Activated CD8-positive, alpha-beta memory T cell treated with anti-CD3 and anti-CD28 coated beads, Interleukin-2, amount 50 U/mL, for 48 hours (primary cell): Measurements from ENCODE around the gene SEMA6A.
A peak's percentile ranks its signal among the peaks of the same experiment; 100 is the strongest.

Experiments
- DNase-seq: peaks from one replicate; pipeline ENCODE4 v3.0.0-alpha.2; 2020

The SEMA6A gene

GRCh38 chr5:116574367-116575325 is at the start of gene SEMA6A:
Gene SEMA6A (minus strand): TSS chr5:116574823. CDS start chr5:116504944, 69,879 bp downstream.
- DNase-seq, result peak; percentile 85

GRCh38 chr5:116622375-116623050 is 47.9 kb upstream of the SEMA6A start:
- DNase-seq, result no peak

- no peak for DNase-seq
Observed at GRCh38 chr5:116621599-116621998, 47.0 kb upstream of the SEMA6A start.

- DNase-seq, result no peak
Observed at GRCh38 chr5:116616876-116617275, 42.3 kb upstream of the SEMA6A start.

GRCh38 chr5:116614603-116614920 is 39.9 kb upstream of the SEMA6A start:
- DNase-seq, result no peak

- no peak for DNase-seq
Observed at GRCh38 chr5:116613445-116613844, 38.8 kb upstream of the SEMA6A start.

- no peak for DNase-seq
Observed at GRCh38 chr5:116612431-116612830, 37.8 kb upstream of the SEMA6A start.

- no peak for DNase-seq
Observed at GRCh38 chr5:116605310-116606070, 30.9 kb upstream of the SEMA6A start.

GRCh38 chr5:116604805-116605204 is 30.2 kb upstream of the SEMA6A start:
- no peak for DNase-seq

- no peak for DNase-seq
Observed at GRCh38 chr5:116600876-116601275, 26.3 kb upstream of the SEMA6A start.

- no peak for DNase-seq
Observed at GRCh38 chr5:116598911-116599310, 24.3 kb upstream of the SEMA6A start.

- DNase-seq, result no peak
Observed at GRCh38 chr5:116595498-116595897, 20.9 kb upstream of the SEMA6A start.

GRCh38 chr5:116593340-116593739 is 18.7 kb upstream of the SEMA6A start:
- no peak for DNase-seq

- no peak for DNase-seq
Observed at GRCh38 chr5:116585227-116585626, 10.6 kb upstream of the SEMA6A start.

- no peak for DNase-seq
Observed at GRCh38 chr5:116583862-116584222, 9.2 kb upstream of the SEMA6A start.

- DNase-seq, result no peak
Observed at GRCh38 chr5:116583085-116583861, 8.7 kb upstream of the SEMA6A start.

GRCh38 chr5:116581910-116582309 is 7.3 kb upstream of the SEMA6A start:
- no peak for DNase-seq

- no peak for DNase-seq
Observed at GRCh38 chr5:116579144-116579543, 4.5 kb upstream of the SEMA6A start.

- no peak for DNase-seq
Observed at GRCh38 chr5:116578676-116579075, 4.1 kb upstream of the SEMA6A start.

GRCh38 chr5:116577064-116577788 is 2.6 kb upstream of the SEMA6A start:
- no peak for DNase-seq

- DNase-seq, result peak; percentile 82
Observed at GRCh38 chr5:116576053-116576713, 1.6 kb upstream of the SEMA6A start.
